ENCODE results near the gene STXBP6. TPM values are rescaled to one million over a fixed set of nuclear protein-coding genes. Genes with fewer than 3 reads are reported as not detected.

STXBP6 gene
- total RNA-seq, 2 experiments from 2014 or later: not detected

- POLR2A ChIA-PET: no interaction called here
- Mint-ChIP-seq H3K4me3 (no peak overlapping the region), H3K9me3 (ENCODE audit: low read depth) (no peaks in the 10 kb centered on the region), H3K27ac (no peak overlapping the region), H3K4me1 (no peaks in the 10 kb centered on the region), H3K27me3 (peaks cover 17% of the 10 kb centered on the region), H3K36me3 (ENCODE audit: low read depth) (no peaks in the 10 kb centered on the region)
- DNase-seq (no peak), ATAC-seq (no peak)
- CTCF ChIA-PET: interaction anchor here (1.0 to 2.4 kb wide), 2 partner anchors 12 to 315 kb away, joined by 3 to 6 read pairs; no protein-coding TSS in a partner anchor
- intact Hi-C loops (cut with DNase I, micrococcal nuclease): no loop called here
Measured at GRCh38 chr14:24818058-24818822, 231.7 kb downstream of the STXBP6 start.

- intact Hi-C loops (cut with DNase I, micrococcal nuclease): no loop called here
- H3K27ac Mint-ChIP-seq: no peak overlapping the region
- ChIA-PET POLR2A (no interaction called here), CTCF (interaction anchor here (0.5 to 2.4 kb wide), 3 partner anchors 11 to 316 kb away, joined by 3 to 6 read pairs (median 3); no protein-coding TSS in a partner anchor)
- peaks cover 17% of the 10 kb centered on the region for H3K27me3 Mint-ChIP-seq
- no peaks in the 10 kb centered on the region for H3K36me3 Mint-ChIP-seq (ENCODE audit: low read depth)
- H3K9me3 Mint-ChIP-seq (ENCODE audit: low read depth): no peaks in the 10 kb centered on the region
- no peak for ATAC-seq
- no peak overlapping the region for H3K4me3 Mint-ChIP-seq
- H3K4me1 Mint-ChIP-seq: no peaks in the 10 kb centered on the region
- DNase-seq: no peak
Measured at GRCh38 chr14:24817212-24818057, 232.5 kb downstream of the STXBP6 start.

- no peaks in the 10 kb centered on the region for H3K4me1 Mint-ChIP-seq
- CTCF ChIA-PET: no interaction called here
- no peaks in the 10 kb centered on the region for H3K9me3 Mint-ChIP-seq (ENCODE audit: low read depth)
- no peak overlapping the region for H3K4me3 Mint-ChIP-seq
- POLR2A ChIA-PET: no interaction called here
- H3K27me3 Mint-ChIP-seq: peaks cover 14% of the 10 kb centered on the region
- H3K36me3 Mint-ChIP-seq (ENCODE audit: low read depth): no peaks in the 10 kb centered on the region
- ATAC-seq: no peak
- intact Hi-C loops (cut with DNase I, micrococcal nuclease): no loop called here
- H3K27ac Mint-ChIP-seq: no peak overlapping the region
- no peak for DNase-seq
Measured at GRCh38 chr14:24816929-24817211, 233.1 kb downstream of the STXBP6 start.

- ChIA-PET CTCF (no interaction called here), POLR2A (no interaction called here)
- Mint-ChIP-seq H3K4me3 (no peak overlapping the region), H3K27ac (no peak overlapping the region), H3K9me3 (ENCODE audit: low read depth) (no peaks in the 10 kb centered on the region), H3K36me3 (ENCODE audit: low read depth) (no peaks in the 10 kb centered on the region), H3K4me1 (no peaks in the 10 kb centered on the region), H3K27me3 (peaks cover 9% of the 10 kb centered on the region)
- intact Hi-C loops (cut with DNase I, micrococcal nuclease): no loop called here
- DNase-seq (no peak), ATAC-seq (no peak)
Measured at GRCh38 chr14:24816011-24816928, 233.7 kb downstream of the STXBP6 start.

GRCh38 chr14:24815543-24815942, 234.4 kb downstream of the STXBP6 start:
- Mint-ChIP-seq H3K36me3 (ENCODE audit: low read depth) (no peaks in the 10 kb centered on the region), H3K9me3 (ENCODE audit: low read depth) (no peaks in the 10 kb centered on the region), H3K27ac (no peak overlapping the region), H3K4me3 (no peak overlapping the region), H3K4me1 (no peaks in the 10 kb centered on the region), H3K27me3 (peaks cover 10% of the 10 kb centered on the region)
- ATAC-seq: no peak
- DNase-seq: no peak
- POLR2A ChIA-PET: no interaction called here
- intact Hi-C loops (cut with DNase I, micrococcal nuclease): no loop called here
- CTCF ChIA-PET: no interaction called here

- intact Hi-C loops (cut with DNase I, micrococcal nuclease): no loop called here
- H3K36me3 Mint-ChIP-seq (ENCODE audit: low read depth): no peaks in the 10 kb centered on the region
- no peaks in the 10 kb centered on the region for H3K4me1 Mint-ChIP-seq
- POLR2A ChIA-PET: no interaction called here
- H3K4me3 Mint-ChIP-seq: no peak overlapping the region
- H3K9me3 Mint-ChIP-seq (ENCODE audit: low read depth): no peaks in the 10 kb centered on the region
- H3K27me3 Mint-ChIP-seq: peaks cover 13% of the 10 kb centered on the region
- CTCF ChIA-PET: no interaction called here
- ATAC-seq (no peak), DNase-seq (no peak)
- no peak overlapping the region for H3K27ac Mint-ChIP-seq
Measured at GRCh38 chr14:24814944-24815343, 235.0 kb downstream of the STXBP6 start.

- ChIA-PET POLR2A (no interaction called here), CTCF (no interaction called here)
- Mint-ChIP-seq H3K27ac (no peak overlapping the region), H3K9me3 (ENCODE audit: low read depth) (no peaks in the 10 kb centered on the region), H3K4me1 (no peaks in the 10 kb centered on the region), H3K27me3 (peaks cover 13% of the 10 kb centered on the region), H3K36me3 (ENCODE audit: low read depth) (no peaks in the 10 kb centered on the region), H3K4me3 (no peak overlapping the region)
- ATAC-seq (no peak), DNase-seq (no peak)
- intact Hi-C loops (cut with DNase I, micrococcal nuclease): no loop called here
Measured at GRCh38 chr14:24814346-24814745, 235.6 kb downstream of the STXBP6 start.

GRCh38 chr14:24813819-24814259, 236.1 kb downstream of the STXBP6 start:
- Mint-ChIP-seq H3K9me3 (ENCODE audit: low read depth) (no peaks in the 10 kb centered on the region), H3K36me3 (ENCODE audit: low read depth) (no peaks in the 10 kb centered on the region), H3K27ac (no peak overlapping the region), H3K4me3 (no peak overlapping the region), H3K4me1 (no peaks in the 10 kb centered on the region), H3K27me3 (peaks cover 11% of the 10 kb centered on the region)
- no peak for DNase-seq
- CTCF ChIA-PET: no interaction called here
- intact Hi-C loops (cut with DNase I, micrococcal nuclease): no loop called here
- ATAC-seq: no peak
- POLR2A ChIA-PET: no interaction called here

GRCh38 chr14:24813089-24813815, 236.7 kb downstream of the STXBP6 start:
- no peaks in the 10 kb centered on the region for H3K9me3 Mint-ChIP-seq (ENCODE audit: low read depth)
- ATAC-seq: no peak
- no peak for DNase-seq
- H3K4me1 Mint-ChIP-seq: no peaks in the 10 kb centered on the region
- H3K36me3 Mint-ChIP-seq (ENCODE audit: low read depth): no peaks in the 10 kb centered on the region
- no peak overlapping the region for H3K4me3 Mint-ChIP-seq
- H3K27ac Mint-ChIP-seq: no peak overlapping the region
- ChIA-PET CTCF (no interaction called here), POLR2A (no interaction called here)
- intact Hi-C loops (cut with DNase I, micrococcal nuclease): no loop called here
- peaks cover 11% of the 10 kb centered on the region for H3K27me3 Mint-ChIP-seq

GRCh38 chr14:24809135-24809534, 240.8 kb downstream of the STXBP6 start:
- intact Hi-C loops (cut with DNase I, micrococcal nuclease): loop anchor here in 1 of 2 experiments (5.0 kb wide), 2 partner anchors 323 to 343 kb away; no protein-coding TSS in a partner anchor
- no peaks in the 10 kb centered on the region for H3K9me3 Mint-ChIP-seq (ENCODE audit: low read depth)
- H3K4me1 Mint-ChIP-seq: no peaks in the 10 kb centered on the region
- DNase-seq: no peak
- no peaks in the 10 kb centered on the region for H3K36me3 Mint-ChIP-seq (ENCODE audit: low read depth)
- H3K27ac Mint-ChIP-seq: no peak overlapping the region
- H3K4me3 Mint-ChIP-seq: no peak overlapping the region
- no peak for ATAC-seq
- POLR2A ChIA-PET: no interaction called here
- CTCF ChIA-PET: interaction anchor here (0.8 to 1.7 kb wide), 2 partner anchors 9 to 323 kb away, joined by 3 to 5 read pairs; no protein-coding TSS in a partner anchor
- peaks cover 11% of the 10 kb centered on the region for H3K27me3 Mint-ChIP-seq

- intact Hi-C loops (cut with DNase I, micrococcal nuclease): loop anchor here in 1 of 2 experiments (5.0 kb wide), 2 partner anchors 324 to 344 kb away; no protein-coding TSS in a partner anchor
- DNase-seq: no peak
- Mint-ChIP-seq H3K4me3 (no peak overlapping the region), H3K27me3 (peaks cover 14% of the 10 kb centered on the region), H3K27ac (no peak overlapping the region), H3K9me3 (ENCODE audit: low read depth) (no peaks in the 10 kb centered on the region), H3K36me3 (ENCODE audit: low read depth) (no peaks in the 10 kb centered on the region), H3K4me1 (no peaks in the 10 kb centered on the region)
- ChIA-PET POLR2A (no interaction called here), CTCF (no interaction called here)
- ATAC-seq: no peak
Measured at GRCh38 chr14:24808412-24808811, 241.5 kb downstream of the STXBP6 start.

Measured in activated CD4-positive, alpha-beta T cell treated with anti-CD3 and anti-CD28 coated beads for 36 hours (primary cell).